Stromal cell of bone marrow (primary cell): ENCODE measurements around the gene PRICKLE2.

Experiments
- DNase-seq: peaks from one replicate; pipeline ENCODE4 v3.0.0-alpha.2; 2012; ENCODE audit warnings: low read depth

Gene PRICKLE2

GRCh38 chr3:64247991-64248646, 22.9 kb upstream of the PRICKLE2 start:
- DNase-seq, result no peak

DNA sequence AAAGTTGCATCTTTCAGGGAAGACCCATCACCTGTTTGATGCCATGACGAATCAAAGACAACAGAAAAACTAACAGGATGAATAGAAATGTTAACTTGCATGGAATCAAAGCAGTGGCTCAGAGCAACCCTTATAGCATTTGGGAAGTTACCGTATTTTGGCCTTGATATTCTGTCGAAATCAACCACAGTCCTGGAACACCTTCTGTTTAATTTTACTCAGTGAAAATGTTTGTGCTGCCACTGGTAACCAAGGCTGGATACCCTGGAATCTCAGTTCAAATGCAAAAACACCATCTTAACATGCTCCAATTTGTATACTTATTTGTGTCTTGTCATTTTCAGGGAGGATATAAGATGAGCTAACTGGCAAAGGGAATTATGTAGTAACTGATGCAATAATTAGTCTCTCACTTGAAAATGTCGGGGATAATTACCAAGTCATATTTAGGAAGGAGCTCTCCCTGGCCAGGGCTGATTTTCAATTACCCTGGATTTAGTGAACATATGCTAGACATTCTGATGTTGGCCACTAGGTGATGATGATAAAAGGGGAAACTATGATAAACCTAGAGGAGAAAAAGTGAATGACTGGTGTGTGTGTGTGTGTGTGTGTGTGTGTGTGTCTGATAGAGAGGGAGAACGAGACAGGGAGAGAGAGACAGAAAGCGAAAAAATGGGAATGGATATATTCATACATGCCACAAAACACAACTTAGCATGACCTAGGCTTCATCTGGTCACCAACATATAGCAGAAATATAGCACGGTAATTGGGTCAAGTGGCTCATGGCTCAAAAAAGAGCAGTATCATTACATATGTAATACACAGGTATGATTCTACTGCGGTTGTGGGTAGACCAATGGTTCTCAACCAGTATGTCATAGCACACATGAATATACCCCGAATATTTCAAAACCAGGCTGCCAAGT, 19.0 kb upstream of the PRICKLE2 start:
- DNase-seq, result no peak

- DNase-seq, result no peak
These were observed 17.2 kb upstream of the PRICKLE2 start for GRCh38 chr3:64242435-64242834.

DNA sequence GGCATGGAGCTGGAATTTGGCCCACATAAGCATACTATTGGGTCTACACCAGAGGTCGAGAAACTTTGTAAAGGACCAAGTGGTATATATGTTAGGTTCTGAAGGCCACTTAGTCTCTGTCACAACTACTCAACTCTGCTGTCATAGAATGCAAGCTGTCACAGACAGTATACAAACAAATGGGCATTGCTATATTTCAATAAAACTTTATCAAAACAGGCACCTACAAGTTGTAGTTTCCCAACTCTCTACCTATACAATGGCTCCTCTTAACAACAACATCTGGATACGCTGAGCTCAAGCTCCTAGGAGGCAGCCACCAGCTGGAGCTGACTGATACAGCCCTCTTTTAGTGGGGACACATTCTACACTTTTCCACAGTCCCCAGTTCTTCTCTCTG, 15.7 kb upstream of the PRICKLE2 start:
- DNase-seq, result no peak

DNA sequence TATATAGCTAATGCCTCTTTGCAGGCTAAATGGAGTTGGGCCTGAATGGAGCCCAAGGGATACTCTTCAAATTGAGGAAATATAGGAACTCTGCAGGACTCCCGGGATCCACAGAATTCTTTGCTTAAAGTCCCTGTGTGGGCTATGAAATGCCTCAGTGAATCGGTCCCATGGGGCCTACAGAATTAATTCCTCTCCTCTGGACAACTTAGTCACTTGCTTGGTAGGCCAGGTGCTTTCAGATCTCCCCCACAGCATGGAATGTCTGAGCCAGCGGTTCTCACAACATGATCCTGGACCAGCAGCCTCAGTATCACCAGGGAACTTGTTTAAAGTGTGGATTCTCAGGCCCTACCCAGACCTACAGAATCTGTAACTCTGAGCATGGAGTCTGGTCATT, 15.1 kb upstream of the PRICKLE2 start:
- DNase-seq, result no peak

- no peak for DNase-seq
These were observed 14.6 kb upstream of the PRICKLE2 start for GRCh38 chr3:64239841-64240240.

DNA sequence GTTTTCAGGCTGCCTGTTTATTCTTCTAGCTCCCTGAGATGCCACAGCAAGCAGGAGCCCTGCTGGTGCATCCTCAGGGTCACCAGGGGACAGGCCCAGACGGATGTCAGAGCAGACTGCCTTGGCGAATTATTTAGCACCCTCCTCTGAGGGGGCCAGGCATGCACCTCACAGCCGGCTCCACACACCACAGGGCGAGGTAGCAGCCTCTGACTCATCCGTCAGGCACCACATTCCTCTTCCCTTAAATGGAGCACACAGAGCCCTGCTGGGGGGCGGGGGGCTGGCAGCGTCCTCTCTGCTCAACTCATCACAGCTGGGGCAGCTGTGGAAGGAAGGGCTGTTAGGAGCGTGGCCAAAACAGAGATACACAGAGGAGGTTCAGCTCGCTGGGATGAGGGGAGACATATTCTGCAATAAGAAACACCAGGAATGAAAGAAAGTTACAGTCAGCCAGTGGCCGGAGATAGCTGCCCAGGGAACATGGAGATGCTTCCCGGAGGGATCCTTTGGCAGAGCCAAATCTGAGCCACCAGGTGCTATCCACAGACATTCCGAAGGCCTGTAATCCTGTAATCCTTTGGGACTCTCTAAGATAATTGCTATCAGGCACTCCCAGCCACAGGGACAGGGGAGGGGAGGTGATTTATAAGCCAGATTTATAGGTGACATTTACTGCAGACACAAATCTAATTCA, 13.9 kb upstream of the PRICKLE2 start:
- no peak for DNase-seq

GRCh38 chr3:64237083-64237482, 11.8 kb upstream of the PRICKLE2 start:
- no peak for DNase-seq

GRCh38 chr3:64235605-64236004, 10.3 kb upstream of the PRICKLE2 start:
- DNase-seq, result no peak

- DNase-seq, result no peak
These were observed 9.3 kb upstream of the PRICKLE2 start for GRCh38 chr3:64234571-64234970.

DNA sequence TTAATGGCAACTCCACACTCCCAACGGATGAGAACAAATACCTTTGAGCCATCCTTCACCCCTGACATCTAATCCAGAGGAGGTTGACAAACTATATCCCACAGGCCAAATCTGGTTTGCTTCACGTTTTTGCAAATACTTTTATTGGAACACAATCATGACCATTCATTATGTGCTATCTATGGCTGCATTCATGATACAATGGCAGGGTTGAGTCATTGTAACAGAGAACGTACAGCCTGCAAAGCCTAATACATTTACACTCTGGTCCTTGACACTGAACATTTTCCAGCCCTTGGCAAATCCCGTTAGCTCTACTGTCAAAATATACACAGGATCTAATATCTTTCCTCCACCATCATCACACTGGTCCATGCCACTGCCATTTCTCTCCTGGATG, 7.6 kb upstream of the PRICKLE2 start:
- no peak for DNase-seq

- no peak for DNase-seq
These were observed 4.6 kb upstream of the PRICKLE2 start for GRCh38 chr3:64229903-64230302.

DNA sequence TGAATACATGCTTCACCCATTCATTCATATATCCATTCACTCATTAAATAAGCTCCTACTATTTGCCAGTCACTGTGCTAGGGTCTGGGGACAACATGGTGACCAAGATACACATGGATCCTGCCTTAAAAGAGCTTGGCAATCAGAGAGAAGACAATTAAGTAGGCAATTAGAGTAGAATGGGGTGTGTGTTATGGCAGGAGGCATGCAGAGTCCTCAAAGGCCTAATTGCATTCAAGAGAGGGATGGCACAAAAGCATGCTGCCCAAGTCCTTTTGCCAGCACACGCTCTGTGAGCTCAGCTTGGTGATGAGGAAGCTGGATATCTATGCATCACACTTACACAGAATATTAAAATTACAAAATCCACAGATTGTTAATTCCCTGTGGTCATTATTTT, 2.8 kb upstream of the PRICKLE2 start:
- DNase-seq, result no peak

DNA sequence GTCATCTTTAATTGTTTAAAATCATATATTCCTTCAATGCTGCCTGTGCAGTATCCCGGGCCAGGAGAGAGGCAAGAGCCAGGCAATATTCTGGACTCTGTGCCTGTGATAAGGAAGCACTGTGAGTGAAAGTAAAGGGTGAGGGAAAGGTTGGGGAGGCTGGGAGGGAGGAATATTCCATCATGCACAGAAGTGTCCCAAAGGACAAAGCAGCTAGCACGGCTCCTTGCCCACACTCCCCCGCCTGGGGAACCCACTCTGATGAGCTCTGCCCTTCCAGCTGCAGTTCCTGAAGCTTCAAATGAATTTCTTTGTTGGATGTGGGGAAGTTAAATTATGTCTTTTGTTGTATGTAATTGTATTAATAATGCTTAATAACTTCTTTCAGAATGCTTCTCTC, 1.5 kb upstream of the PRICKLE2 start:
- no peak for DNase-seq

DNA sequence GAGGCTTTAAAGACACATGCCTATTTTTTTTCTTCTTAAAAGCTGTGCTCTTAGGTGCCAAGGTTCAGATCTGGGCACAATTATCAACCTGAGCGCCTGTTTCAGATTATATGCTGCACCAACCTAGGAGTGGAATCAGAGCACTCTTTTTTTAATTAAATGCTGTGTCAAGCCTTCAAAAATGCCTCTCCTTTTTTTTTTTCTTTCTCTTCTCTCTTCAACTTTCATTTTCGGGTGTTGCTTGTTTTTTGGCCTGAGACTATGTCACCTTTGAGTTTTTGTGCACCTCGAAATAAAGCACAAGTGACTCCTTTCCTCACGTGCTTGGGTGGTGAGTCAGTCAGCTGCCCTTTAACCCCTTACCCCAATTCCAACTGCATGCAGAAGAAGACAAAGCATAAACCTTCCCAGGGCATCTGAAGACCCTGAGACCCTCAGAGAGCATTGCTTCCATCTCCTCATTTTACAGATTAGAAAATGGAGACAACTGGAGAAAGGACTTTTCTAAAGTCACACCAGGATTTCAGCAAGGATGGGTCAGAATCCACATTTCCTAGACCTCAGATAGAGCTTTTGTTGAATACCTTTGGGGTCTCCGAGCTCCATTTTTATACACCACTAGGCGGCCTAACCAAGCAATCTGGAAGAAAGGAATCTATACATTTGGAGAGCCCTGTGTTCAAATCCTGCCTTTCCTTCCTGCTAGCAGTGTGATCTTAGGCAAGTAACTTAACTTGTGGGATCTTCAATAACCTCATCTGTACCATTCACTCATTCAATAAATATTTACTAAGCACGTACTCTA, 631 bp upstream of the PRICKLE2 start:
- DNase-seq, result no peak

- DNase-seq, result no peak
These were observed 1.2 kb downstream of the PRICKLE2 start for GRCh38 chr3:64223791-64224745.

DNA sequence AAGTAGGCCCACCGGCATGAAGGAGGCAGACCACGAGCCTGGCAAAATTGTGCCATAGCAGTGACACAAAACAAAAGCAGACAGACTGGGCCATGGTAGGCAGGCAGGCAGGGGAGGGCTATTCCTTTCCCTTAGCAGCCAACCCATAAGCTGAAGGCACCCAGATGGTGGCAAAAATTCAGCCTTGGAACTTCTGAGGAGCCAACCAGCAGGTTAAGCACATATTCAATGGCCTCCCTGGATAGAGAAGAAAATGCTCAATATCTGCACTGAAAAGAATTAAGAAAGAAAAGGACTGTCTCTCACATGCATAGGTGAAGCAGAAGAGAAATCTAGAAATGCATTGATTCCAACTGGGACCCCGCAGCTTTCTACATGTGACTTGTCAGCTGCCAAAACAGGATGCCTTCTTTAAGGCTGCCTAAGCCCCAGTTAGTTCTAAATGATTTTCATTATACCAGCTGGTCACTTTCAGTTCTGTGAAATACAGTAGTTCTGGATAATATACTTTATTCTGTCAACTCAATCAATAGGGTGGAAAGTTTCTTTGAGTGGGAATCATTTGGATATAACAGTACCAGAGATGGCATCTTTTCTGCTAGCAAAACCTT, 2.7 kb downstream of the PRICKLE2 start:
- DNase-seq, result no peak

DNA sequence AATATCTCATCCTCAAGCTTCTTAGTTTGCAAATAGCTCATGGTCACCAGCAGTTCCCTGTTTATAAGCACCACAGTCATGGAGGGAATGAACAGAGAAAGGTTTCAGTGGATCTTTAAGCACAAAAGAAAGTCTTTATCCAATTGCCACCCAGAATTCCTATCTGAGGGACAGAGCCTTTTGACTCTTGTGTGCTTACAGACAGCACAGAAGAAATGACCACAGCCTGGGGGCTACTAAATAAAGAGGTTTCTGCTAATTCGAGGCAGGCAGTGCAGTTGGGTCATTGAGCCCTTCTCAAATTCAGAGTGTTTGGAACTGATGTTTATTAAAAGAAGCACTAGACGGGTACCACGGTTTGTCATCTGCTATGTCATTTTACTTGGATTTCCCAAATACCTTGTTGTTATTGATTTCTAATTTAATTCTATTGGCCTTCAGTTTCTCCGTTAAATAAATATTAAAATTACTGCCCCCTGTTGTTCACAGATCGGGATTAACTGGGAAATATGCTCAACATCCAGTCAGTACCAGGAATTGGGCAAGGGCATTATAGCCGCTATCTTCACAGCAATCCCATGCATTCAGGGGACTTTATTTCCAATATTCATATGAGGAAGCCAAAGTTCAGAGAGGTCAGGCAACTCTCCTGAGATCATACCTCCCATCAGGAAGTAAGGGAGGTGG, 3.6 kb downstream of the PRICKLE2 start:
- DNase-seq, result no peak

DNA sequence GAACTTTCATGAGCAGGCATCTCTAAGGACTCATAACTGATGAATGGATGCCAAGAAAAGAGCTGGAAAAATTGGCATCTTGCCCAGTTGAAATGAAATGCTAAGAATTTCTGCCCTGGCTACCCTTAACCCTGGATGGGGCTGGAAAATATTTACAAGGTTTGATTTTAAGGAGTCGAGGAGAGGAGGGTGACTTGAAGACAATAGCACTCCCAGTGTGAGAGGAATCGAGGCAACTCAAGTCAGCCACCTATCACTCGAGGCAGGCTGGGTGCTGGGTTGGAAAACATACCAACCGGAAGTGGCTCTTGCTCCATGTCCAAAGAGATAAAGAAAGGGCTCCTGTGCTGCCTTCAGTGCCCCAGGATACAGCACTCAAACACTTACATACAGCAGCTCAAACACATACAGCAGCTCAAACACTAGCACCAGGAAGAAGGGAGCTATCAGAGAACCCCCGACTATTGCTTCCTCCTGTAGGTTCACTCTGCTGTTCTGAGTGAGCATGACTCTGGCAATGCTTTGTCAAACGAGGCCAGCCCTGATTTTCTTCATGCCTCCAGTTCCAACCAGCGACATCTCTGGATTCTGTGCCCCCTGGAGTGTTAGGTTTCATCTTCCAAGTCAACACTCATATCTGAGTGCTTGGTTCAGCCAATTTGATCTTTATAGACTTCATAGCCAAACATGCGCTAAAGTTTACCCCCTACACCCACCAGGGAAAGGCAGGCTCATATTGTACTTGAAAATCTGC, 4.9 kb downstream of the PRICKLE2 start:
- DNase-seq, result no peak
